Left cardiac atrium (tissue), 4 donors: Measurements from ENCODE around the gene DYNC1H1. TPM values are rescaled to one million over a fixed set of nuclear protein-coding genes. Genes with fewer than 3 reads are reported as not detected.
"Not testable (repeated sequence)": the region's sequence is repeated elsewhere in the genome, so short reads cannot be mapped to it uniquely, and the experiment has no call there.

Experiments
- ATAC-seq, 2 donors: fragments of 200-7000 bp; cut with Tn5 transposase; one replicate each; pipeline ENCODE4 v1.9.1; 2020; ENCODE audit warnings: mild to moderate bottlenecking in 2 of 2, moderate library complexity in 2 of 2
- DNase-seq: peaks from one replicate; pipeline ENCODE4 v3.0.0-alpha.2; 2020
- intact Hi-C, 2 donors: fragments of 100-400 bp; cut with DNase I; formaldehyde crosslinking; loops; one replicate each; pipeline versions ENCODE4 v1.14.1 to v1.15.1; 2022 to 2023
- total RNA-seq, 2 donors: library from RNA; stranded (reverse); fragmentation: NEBNext Ultra II Directional; extraction: Animal tissue kit (Norgen Biotek cat#: 25700); gene quantifications; one replicate each; pipeline ENCODE4 v1.2.1, GENCODE V29; 2021
- donor health status: DM: no; HTN: yes; CAD: no.
- donor health status: DM: no; HTN: yes; CAD: no; lungs with severe emphysema.
- donor health status: DM: yes; HTN: yes; CAD: no.
- donor health status: Dilated cardiomyopathy.

DYNC1H1 gene
- total RNA-seq, 2 donors from 2014 or later: 298 to 361 TPM

GRCh38 chr14:102071283-102071998 is 107.1 kb downstream of the DYNC1H1 start:
- DNase-seq (no peak), ATAC-seq (peak in 1 of 2 donors; percentile 41)
- intact Hi-C loops: no loop called here

GRCh38 chr14:102074415-102074964 is 110.1 kb downstream of the DYNC1H1 start:
- no peak for ATAC-seq

GRCh38 chr14:102075155-102075554 is 110.8 kb downstream of the DYNC1H1 start:
- no peak for DNase-seq
- ATAC-seq: no peak
- intact Hi-C loops: no loop called here

More at GRCh38 chr14:102074415-102074964, 110.1 kb downstream of the DYNC1H1 start:
- intact Hi-C loops: no loop called here
- no peak for DNase-seq

- intact Hi-C loops: no loop called here
- no peak for DNase-seq
- peak in 1 of 2 donors; percentile 10 for ATAC-seq
These were observed 113.0 kb downstream of the DYNC1H1 start for GRCh38 chr14:102077382-102077709.

- intact Hi-C loops, DNase-seq, ATAC-seq: not testable (repeated sequence)
These were observed 114.0 kb downstream of the DYNC1H1 start for GRCh38 chr14:102078361-102078791.

GRCh38 chr14:102078831-102079699 is 114.7 kb downstream of the DYNC1H1 start:
- DNase-seq (no peak), ATAC-seq (no peak)
- intact Hi-C loops: no loop called here

GRCh38 chr14:102079700-102079979 is 115.3 kb downstream of the DYNC1H1 start:
- ATAC-seq (no peak), DNase-seq (no peak)
- intact Hi-C loops: no loop called here

GRCh38 chr14:102080183-102081080 is 116.1 kb downstream of the DYNC1H1 start:
- DNase-seq: no peak
- no peak for ATAC-seq
- intact Hi-C loops: no loop called here

GRCh38 chr14:102081231-102082080 is 117.1 kb downstream of the DYNC1H1 start:
- intact Hi-C loops: no loop called here
- ATAC-seq: no peak
- no peak for DNase-seq

- DNase-seq, ATAC-seq, intact Hi-C loops: not testable (repeated sequence)
These were observed 120.1 kb downstream of the DYNC1H1 start for GRCh38 chr14:102084522-102084921.

GRCh38 chr14:102084931-102085330 is 120.6 kb downstream of the DYNC1H1 start:
- DNase-seq: no peak
- ATAC-seq: no peak

GRCh38 chr14:102085488-102085887 is 121.1 kb downstream of the DYNC1H1 start:
- DNase-seq (no peak), ATAC-seq (no peak)
- intact Hi-C loops: loop anchor here in 1 of 2 donors (5.0 kb wide), 2 partner anchors 113 to 232 kb away; partner anchors contain the start of gene ZNF839

More at GRCh38 chr14:102084931-102085330, 120.6 kb downstream of the DYNC1H1 start:
- intact Hi-C loops: loop anchor here in 1 of 2 donors (5.0 kb wide), 2 partner anchors 113 to 232 kb away; partner anchors contain the start of gene ZNF839

GRCh38 chr14:102085948-102086708 is 121.8 kb downstream of the DYNC1H1 start:
- ATAC-seq: peak; percentile 13 to 45
- intact Hi-C loops: loop anchor here in 1 of 2 donors (5.0 kb wide), 2 partner anchors 114 to 231 kb away; partner anchors contain the start of gene ZNF839
- peak; percentile 61 for DNase-seq

GRCh38 chr14:102086709-102086971 is 122.3 kb downstream of the DYNC1H1 start:
- ATAC-seq (no peak), DNase-seq (no peak)
- intact Hi-C loops: loop anchor here in 1 of 2 donors (5.0 kb wide), 2 partner anchors 114 to 231 kb away; partner anchors contain the start of gene ZNF839

GRCh38 chr14:102086972-102087761 is 122.8 kb downstream of the DYNC1H1 start, which contains the start of gene HSP90AA1:
HSP90AA1 (minus strand) TSS chr14:102087044; CDS start chr14:102086378, 666 bp downstream.
- DNase-seq (peak; percentile 96), ATAC-seq (peak; percentile 91 to 94)
- intact Hi-C loops: loop anchor here in 1 of 2 donors (5.0 kb wide), 2 partner anchors 115 to 230 kb away; partner anchors contain the start of gene ZNF839

GRCh38 chr14:102087762-102088011 is 123.3 kb downstream of the DYNC1H1 start:
- ATAC-seq (no peak), DNase-seq (no peak)
- intact Hi-C loops: loop anchor here in 1 of 2 donors (5.0 kb wide), 2 partner anchors 115 to 230 kb away; partner anchors contain the start of gene ZNF839
